ENCODE results near the gene APBA1. TPM values are rescaled to one million over a fixed set of nuclear protein-coding genes. Genes with fewer than 3 reads are reported as not detected.

Gene APBA1
- total and polyA plus RNA-seq, 2 of the 8 experiments (the other 6 are each of a cell fraction or from before 2014, with no cell fraction given), result 0.36 to 0.60 TPM

GRCh38 chr9:69391946-69392345 is 280.2 kb downstream of the APBA1 start:
- H3K4me1 ChIP-seq (replicated peaks in 1 of 4; ENCODE audit: control insufficient read depth in 3 of 4, insufficient read depth in 4 of 4, low read length in 3 of 4), result no peaks in the 10 kb centered on the region
- H3K79me1 ChIP-seq (ENCODE audit: low read depth, low read length), result no peaks in the 10 kb centered on the region
- peaks cover 0 to 17% (median 2%) of the 10 kb centered on the region in 4 experiments; a peak in 4 of 8 replicates for H3K36me3 ChIP-seq (ENCODE audit: control insufficient read depth in 2 of 4, insufficient read depth in 4 of 4, low read length in 3 of 4)
- no peak overlapping the region for H2BK12ac ChIP-seq (ENCODE audit: low read depth, low read length)
- no peak overlapping the region for H2BK15ac ChIP-seq (ENCODE audit: low read length)
- ChIA-PET CTCF (ENCODE audit: partially characterized antibody) (no interaction called here), POLR2A (ENCODE audit: partially characterized antibody) (no interaction called here)
- H2AK5ac ChIP-seq (ENCODE audit: low read depth, low read length), result no peak overlapping the region
- no peak for FAIRE-seq
- no peak overlapping the region for H3K56ac ChIP-seq (replicated peaks; ENCODE audit: insufficient read length, low read depth, low read length)
- no peak overlapping the region for H4K91ac ChIP-seq (replicated peaks; ENCODE audit: insufficient read length, low read length)
- H3K27me3 ChIP-seq (replicated peaks in 1 of 4; ENCODE audit: control insufficient read depth in 3 of 4, extremely low read depth in 1 of 4, insufficient read depth in 3 of 4, low read length in 3 of 4), result no peaks in the 10 kb centered on the region
- H3K23ac ChIP-seq (ENCODE audit: insufficient read length), result no peak overlapping the region
- no peak overlapping the region for H2AFZ ChIP-seq (ENCODE audit: low read length)
- no peak overlapping the region for H3K27ac ChIP-seq (ENCODE audit: low read depth, low read length)
- no peaks in the 10 kb centered on the region for H3K23me2 ChIP-seq (ENCODE audit: low read depth, low read length)
- H3K4me3 ChIP-seq (ENCODE audit: extremely low read depth in 1 of 4, insufficient read depth in 2 of 4, low read depth in 3 of 4, low read length in 4 of 4), result no peak overlapping the region
- no peak overlapping the region for H2BK120ac ChIP-seq (replicated peaks; ENCODE audit: low read depth, low read length)
- H4K5ac ChIP-seq (ENCODE audit: insufficient read length, low read depth, low read length), result no peak overlapping the region
- no peak overlapping the region for H2BK5ac ChIP-seq (ENCODE audit: low read depth, low read length)
- H4K20me1 ChIP-seq (replicated peaks in 1 of 2; ENCODE audit: control insufficient read depth in 1 of 2, insufficient read depth in 2 of 2, low read length in 2 of 2), result no peaks in the 10 kb centered on the region
- H3K14ac ChIP-seq (ENCODE audit: insufficient read length), result no peak overlapping the region
- H4K8ac ChIP-seq (ENCODE audit: extremely low read depth, insufficient read depth, low read length), result no peak overlapping the region
- no peaks in the 10 kb centered on the region for H3K79me2 ChIP-seq (ENCODE audit: control insufficient read depth in 1 of 2, insufficient read depth in 2 of 2, low read length in 2 of 2)
- H3K18ac ChIP-seq (ENCODE audit: extremely low read depth, low read length), result no peak overlapping the region
- H3K9ac ChIP-seq (replicated peaks in 1 of 4; ENCODE audit: extremely low read depth in 1 of 4, low read depth in 3 of 4, low read length in 3 of 4), result no peak overlapping the region
- H3K4ac ChIP-seq (replicated peaks; ENCODE audit: insufficient read length, low read depth, low read length), result no peak overlapping the region
- H2BK20ac ChIP-seq (ENCODE audit: low read length), result no peak overlapping the region
- DNase-seq (ENCODE audit: low read depth in 1 of 2, low spot score in 2 of 2), result no peak
- 88% methylated on average over 7 of the region's 7 CpGs; no CpG with 5 or more reads in 1 of the 2 experiments for WGBS, 2 experiments (ENCODE audit: extremely low coverage in 1 of 2, insufficient coverage in 1 of 2, insufficient read length in 1 of 2, insufficient replicate concordance in 2 of 2, low coverage in 1 of 2, low lambda C conversion rate in 2 of 2, missing lambda C conversion rate in 1 of 2)
- H3K9me3 ChIP-seq (ENCODE audit: insufficient read depth in 2 of 2, low read depth in 1 of 2, low read length in 1 of 2), result no peaks in the 10 kb centered on the region
- no peak overlapping the region for H3K4me2 ChIP-seq (ENCODE audit: insufficient read depth in 1 of 2, low read depth in 2 of 2, low read length in 2 of 2)
- TF ChIP-seq RXRA (IDR thresholded peaks at IDR 0.05; ENCODE audit: insufficient read depth, low read depth, low read length) (no peak), SIN3A (conservative IDR thresholded peaks at IDR 0.05 in 1 of 2, IDR thresholded peaks at IDR 0.05 in 1 of 2; ENCODE audit: low read depth in 1 of 2, low read length in 2 of 2) (no peak), CREB1 (IDR thresholded peaks at IDR 0.05) (no peak), PHF8 (conservative IDR thresholded peaks at IDR 0.05; ENCODE audit: low read depth, low read length) (no peak), JUN (IDR thresholded peaks at IDR 0.05; ENCODE audit: low read depth, low read length) (no peak), CTCF (IDR thresholded peaks at IDR 0.05; ENCODE audit: control extremely low read depth in 1 of 3, insufficient read depth in 1 of 3, low read depth in 1 of 3, low read length in 3 of 3) (no peak), SP1 (IDR thresholded peaks at IDR 0.05; ENCODE audit: low read depth, low read length) (no peak), EP300 (IDR thresholded peaks at IDR 0.05; ENCODE audit: borderline replicate concordance in 1 of 2, low read depth in 2 of 2, low read length in 2 of 2) (no peak), ZNF274 (IDR thresholded peaks at IDR 0.05; ENCODE audit: borderline replicate concordance, extremely low read depth, low read length) (no peak), SAP30 (IDR thresholded peaks at IDR 0.05; ENCODE audit: insufficient read depth, insufficient replicate concordance, low read length) (no peak), BACH1 (IDR thresholded peaks at IDR 0.05; ENCODE audit: low read length) (no peak), EGR1 (IDR thresholded peaks at IDR 0.05; ENCODE audit: borderline replicate concordance, low read depth, low read length) (no peak)

Measured in H1 (cell line).